Amniotic stem cell (primary cell): Measurements from ENCODE around the gene PBX2.
"Not testable (repeated sequence)": the region's sequence is repeated elsewhere in the genome, so short reads cannot be mapped to it uniquely, and the experiment has no call there.

ENCODE experiments used
- DNase-seq: peaks from one replicate; lab custom pipeline; 2025; lab: John Stamatoyannopoulos, UW

Gene PBX2

DNA sequence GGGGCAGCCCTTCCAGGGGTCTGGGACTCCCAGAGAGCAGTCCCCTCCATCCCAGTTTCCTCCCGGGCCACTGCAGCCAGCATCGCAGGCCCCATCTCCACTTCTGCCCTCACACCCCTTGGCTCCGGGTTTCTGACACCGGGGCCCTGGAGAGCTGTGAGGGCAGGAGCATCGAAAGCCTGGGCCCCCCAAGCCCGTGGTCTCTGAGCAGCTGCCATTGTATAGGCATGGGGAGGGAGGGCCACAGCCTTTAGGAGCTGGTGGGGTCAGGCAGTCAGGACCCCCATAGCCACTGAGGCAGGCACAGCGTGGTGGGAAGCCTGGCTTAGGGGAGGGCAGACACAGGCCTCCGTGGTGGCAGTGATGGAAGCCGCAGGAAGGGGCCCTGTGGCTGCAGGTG is 12.2 kb upstream of the PBX2 start:
- DNase-seq: no peak

DNA sequence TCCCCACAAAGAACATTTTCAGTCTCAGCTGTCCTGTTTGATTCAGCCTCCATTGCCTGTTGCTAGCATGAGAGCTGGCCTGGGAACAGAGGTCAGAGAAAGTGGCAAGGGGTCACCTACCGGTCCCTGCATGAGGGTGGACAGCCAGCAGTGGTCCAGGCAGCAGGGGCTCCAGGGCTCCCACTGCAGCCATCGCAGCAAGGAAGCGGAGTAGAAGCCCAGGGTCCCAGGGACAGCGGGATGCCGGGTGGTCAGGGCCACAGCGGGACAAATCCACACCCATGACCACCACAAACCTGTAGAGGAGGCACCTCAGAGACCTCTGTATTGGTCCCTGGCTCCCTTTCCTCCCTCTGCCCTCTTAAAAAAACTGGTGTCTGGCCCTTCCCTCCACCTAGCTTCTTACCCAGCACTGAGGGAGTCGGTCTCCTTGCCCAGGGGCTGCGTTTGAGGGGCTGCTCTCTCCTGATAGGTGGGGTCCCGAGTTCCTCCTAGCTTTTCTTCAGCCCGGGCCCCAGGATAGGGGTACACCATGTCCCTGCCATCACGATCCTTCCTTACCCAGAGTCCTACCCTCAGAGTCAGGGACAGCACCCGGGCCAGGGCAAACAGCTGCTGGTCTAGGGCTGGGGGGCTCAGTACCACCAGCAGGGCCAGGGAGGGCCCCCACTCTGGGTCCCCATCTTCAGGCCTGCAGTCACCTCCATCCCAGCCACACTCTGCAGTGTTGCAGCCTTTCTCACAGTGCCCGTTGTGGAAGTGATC is 10.9 kb upstream of the PBX2 start:
- no peak for DNase-seq

DNA sequence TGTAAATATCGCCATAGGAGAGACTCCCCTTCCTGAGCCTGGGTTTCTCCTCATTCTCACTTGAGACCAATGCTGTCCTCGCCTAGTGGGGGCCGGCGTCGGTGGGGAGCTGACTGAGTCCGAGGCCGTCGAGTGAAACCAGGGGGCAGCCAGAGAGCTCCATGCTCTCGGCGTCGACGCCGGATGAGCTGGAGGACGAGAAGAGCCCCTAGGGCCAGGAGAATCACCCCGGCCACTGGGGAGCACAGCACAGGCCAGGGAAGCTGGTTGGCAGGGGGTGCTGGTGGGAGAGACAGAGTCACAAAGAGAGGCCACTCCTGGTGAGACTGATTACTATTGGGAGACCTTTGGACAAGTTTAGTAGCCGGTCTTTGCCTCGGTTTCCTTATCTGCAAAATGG is 8.9 kb upstream of the PBX2 start:
- no peak for DNase-seq

GRCh38 chr6:32198345-32198696 is 8.3 kb upstream of the PBX2 start:
- DNase-seq: no peak

DNA sequence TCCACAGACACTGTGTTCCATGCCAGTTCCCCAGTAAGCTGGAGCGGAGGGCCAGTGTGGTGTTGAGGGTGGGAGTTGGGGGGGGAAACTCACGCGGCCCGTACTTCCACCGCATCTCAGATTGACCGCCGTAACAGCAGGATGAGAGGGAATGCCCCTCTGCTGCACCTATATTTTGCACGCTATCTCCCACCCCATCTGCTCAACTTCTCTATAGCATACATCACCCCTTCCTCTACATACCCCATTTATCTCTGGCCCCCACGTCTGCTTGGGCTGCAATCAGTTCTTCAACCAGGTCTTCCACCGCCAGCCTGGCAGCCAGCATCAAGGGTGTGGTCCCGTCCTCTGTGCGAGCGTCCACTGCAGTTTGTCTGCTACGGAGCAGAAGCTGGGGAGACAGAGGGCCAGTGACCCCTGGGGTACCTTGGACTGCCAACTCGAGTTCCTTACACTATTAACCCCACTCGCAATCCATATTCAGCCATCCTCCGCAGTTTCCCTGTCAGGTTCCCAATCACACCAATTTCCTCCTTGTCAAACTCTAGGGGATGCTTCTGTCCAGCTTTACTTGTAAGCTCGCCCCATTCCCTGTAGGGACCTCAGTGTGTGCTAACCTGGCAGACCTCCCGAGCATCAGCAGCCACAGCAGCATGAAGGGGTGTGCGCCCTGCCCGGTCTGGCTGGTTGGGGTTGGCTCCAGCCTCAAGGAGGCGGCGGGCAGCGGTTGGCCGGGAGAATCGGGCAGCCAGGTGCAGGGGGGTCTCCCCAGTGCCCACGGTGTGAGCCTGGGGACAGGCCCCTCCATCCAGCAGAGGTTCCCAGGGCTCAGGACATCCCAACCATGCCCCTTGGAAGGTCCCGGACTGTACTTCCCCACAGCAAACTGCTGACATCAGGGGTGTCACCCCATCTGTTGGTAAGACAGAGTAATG is 6.9 kb upstream of the PBX2 start:
- DNase-seq: no peak

DNA sequence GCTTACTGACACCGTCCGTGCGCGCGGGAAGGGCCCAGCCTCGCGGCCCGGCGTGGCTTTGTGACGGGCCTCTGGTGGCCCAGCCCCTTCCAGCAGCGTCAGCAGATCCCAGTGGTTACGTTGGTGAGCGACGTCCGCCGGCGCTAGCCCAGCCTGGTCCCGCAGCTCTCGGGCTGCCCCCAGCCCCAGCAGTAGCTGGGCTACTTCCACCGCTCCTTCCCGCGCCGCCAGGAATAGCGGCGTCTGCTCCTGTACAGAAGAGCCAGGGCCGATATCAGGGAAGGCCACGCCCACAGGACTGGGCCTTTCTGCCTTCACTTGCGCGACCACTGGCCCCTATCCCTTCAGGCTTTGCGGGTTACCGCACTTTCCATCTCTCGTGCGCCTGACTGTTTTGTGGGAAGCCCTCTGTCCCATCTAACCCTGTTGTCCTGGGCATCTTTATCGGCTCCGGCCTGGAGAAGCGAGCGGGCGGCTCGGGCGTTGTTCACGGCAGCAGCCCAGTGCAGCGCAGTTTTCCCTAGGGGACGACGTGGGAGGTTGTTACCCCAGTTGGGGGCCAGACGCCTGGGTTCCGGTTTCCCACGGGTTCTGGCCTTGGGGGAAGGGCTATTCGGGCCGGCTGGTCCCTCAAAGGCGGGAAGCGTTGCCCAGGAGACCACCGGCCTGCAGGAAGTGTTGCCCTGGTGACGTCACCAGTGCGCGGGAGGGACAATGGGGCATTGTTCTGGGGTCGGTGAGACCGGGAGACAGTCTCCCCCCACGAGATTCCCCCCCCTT is 6.1 kb upstream of the PBX2 start:
- peak; percentile 23 for DNase-seq

DNA sequence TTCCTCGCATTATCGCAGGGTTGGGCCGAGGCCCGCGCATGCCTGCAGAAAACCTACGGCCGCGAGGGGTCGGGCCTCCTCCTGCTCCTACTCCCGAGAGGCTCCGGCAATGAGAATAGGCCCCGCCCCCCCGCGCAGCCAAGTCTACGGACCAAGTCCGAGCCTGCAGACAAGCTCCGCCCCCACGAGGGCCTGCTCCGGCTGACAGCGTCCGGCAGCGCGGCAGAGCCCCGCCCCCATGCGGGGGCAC is 5.6 kb upstream of the PBX2 start:
- DNase-seq: peak; percentile 98

DNA sequence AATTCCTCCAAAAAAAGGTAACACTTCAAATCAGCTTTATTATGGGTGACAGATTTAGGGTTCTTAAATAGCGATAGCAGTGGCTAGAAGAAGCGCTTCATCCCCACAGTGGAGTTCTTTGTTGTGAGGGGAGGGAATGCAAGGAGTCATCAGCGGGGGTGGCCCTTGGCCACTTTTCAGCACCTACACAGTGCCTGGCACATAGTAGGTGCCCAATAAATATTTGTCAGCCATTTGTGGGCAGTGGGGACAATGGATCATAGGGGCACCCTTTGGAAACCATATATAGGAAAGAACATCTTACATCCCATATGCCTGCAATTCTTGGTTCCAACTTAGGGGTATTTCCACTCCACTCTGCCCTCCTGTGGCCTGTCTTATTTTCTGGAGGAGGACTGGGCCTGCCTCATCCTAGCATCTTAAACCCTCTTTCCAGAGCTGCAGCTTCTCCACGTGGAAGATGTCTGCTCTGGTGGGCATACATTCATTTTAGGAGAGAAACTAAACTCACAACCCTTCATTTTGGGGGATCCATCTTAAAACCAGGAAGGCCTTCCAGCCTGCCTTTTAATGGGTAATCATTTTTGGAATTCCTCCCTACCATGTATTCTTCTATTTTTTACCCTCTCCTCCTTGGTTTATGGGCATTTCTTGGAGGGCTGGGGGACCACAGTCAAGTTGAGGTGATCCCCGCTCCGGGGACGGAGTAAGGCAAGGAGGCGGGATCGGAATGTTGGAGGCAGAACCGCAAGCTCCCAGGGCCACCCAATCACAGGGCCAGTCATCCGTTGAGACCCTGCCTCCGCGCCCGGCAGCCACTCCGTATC is 5.0 kb upstream of the PBX2 start:
- peak; percentile 45 for DNase-seq

DNA sequence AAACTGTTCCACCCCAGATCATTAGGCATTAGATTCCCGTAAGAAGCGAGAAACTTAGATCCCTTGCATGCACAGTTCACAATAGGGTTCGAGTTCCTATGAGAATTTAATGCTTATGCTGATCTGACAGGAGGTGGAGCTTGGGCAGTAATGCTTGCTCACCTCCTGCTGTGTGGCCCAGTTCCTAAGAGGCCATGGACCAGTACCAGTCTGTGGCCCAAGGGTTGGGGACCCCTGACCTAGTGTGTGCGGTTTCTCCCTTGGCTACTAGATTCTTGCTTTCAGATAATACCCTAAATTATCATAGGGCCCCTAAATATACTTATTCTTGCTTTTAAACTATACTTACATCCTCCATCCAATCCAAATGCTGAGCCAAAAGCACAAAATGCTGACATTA is 4.4 kb upstream of the PBX2 start:
- DNase-seq: no peak

DNA sequence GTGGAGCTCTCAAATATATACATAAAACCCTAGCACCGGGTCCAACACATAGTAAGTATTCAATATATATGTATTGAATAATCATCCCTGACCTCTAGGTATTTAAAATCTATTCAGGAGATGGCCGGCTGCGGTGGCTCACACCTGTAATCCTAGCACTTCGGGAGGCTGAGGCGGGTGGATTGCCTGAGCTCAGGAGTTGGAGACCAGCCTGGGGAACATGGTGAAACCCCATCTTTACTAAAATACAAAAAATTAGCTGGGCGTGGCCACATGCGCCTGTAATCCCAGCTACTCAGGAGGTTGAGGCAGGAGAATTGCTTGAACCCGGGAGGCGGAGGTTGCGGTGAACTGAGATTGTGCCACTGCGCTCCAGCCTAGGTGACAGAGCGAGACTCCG is 3.1 kb upstream of the PBX2 start:
- DNase-seq: not testable (repeated sequence)

- no peak for DNase-seq
Observed at GRCh38 chr6:32192608-32193039, 2.6 kb upstream of the PBX2 start, which contains the start of gene GPSM3. Gene GPSM3 (minus strand): TSS chr6:32192643. CDS start chr6:32192513, 130 bp downstream.

DNA sequence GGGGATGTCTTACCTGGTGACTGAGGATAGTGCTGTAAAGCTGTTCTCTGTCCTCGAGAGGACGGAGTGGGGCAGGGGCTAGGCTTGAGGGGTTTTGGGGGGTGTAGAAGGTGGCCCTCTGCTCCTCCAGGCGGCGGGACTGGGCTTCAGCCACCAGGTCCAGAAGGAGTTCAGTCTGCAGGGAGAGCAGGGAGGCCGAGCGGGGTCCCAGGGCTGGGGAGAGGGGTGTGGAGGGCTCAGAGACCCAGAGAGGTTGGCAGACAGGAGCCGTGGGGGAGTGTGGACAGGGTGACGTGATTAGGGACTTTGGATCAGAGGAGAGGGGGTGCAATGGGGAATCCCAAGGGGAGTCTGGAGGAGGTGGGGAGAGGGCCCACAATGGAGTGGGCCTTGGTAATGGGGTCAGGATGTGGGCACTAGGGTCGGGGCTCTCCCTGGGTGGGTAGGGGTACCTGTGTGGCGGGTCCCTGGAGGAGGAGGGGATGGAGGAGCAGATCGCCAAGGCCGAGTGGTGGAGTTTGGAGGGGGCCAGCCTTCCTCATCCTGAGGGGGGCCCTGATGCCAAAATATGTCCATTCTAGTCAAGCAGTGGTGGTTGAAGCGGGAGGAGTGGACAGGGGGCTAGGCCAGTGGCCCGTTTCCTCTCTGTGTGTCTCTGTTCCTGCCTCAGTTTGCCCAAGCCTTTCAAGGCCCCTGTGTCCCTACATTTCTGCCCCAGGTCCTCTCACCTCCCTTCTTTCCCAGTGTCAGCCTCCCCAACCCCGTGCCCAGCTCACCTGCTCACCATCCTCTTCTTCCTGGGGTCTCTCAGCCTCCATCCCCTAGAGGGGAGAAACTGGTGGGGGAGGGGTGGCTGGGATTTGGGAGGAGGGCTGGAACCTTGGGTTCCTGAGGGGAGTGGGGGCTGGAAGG is 1.9 kb upstream of the PBX2 start:
- no peak for DNase-seq

DNA sequence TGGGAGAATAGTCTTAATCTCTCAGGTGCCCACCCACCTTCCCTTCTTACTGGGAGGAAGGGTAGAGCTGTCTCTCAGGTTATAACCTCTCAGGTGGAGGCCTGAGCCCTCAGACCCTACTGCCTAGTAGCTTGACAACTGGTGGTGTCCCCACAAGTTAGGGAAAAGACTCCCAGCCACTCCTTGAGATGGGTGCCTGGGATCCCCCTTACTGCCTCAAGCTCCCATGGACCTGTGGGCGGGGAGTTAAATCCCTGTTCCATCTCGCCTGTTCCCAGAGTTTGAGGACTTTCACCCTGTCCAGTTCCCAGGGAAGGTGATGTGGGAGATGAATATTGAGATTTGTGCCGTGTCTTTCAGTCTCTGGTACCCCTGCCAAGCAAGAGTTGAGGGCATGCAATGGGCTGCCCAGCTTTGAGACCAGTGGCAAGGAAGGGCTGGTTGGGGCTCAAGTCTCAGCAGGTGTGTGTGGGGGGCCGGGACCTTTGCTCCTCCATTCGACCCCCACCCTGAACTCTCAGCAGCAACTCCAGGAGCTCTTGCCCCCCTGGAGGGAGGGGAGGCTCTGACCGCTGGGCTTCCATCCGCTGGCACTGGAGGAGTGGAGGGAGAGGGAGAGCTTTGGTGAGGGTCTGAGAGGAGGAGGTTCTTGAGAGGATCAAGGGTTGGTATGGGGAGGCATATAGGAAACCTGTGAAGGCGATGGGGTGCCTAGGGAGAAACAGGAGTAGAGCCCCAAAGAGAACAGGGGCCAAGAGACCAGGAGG is 1.1 kb upstream of the PBX2 start:
- DNase-seq: no peak

- DNase-seq: no peak
Observed at GRCh38 chr6:32189742-32190053, 304 bp downstream of the PBX2 start.

GRCh38 chr6:32189069-32189741 is 797 bp downstream of the PBX2 start:
- DNase-seq: no peak

- no peak for DNase-seq
Observed at GRCh38 chr6:32188381-32189068, 1.5 kb downstream of the PBX2 start.

- not testable (repeated sequence) for DNase-seq
Observed at GRCh38 chr6:32187725-32188380, 2.1 kb downstream of the PBX2 start.

DNA sequence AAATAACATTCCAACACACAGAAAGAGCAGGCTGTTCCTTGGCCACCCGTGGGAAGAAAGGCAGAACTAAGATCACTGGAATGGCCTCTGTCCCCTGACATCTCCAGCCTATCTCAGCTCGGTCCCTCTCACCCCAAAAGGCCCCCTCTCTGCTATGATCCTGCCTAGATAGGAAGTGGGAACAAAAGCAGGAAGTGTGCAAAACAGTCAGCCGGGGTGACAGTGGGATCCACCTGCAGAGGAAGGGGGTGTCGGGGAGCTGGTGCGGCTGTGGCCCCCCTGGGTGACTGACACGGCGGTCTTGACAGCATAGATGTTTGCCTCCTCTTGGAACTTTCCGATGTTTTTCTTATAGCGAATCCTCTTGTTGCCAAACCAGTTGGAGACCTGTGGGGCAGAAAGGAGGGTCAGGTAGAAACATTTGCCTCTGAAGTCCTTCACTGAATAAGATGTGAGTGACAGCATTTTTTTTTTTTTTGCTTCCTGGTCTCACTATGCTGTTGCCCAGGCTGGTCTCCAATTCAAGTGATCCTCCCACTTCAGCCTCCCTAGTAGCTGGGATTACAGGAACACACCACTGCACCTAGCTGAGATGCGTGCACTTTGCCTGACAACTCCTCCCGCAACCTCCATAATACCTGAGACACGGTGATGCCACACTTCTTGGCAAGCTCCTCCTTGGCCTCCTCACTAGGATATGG is 2.8 kb downstream of the PBX2 start:
- DNase-seq: no peak
